K562 (cell line): ENCODE data around the gene CDR2L. TPM values are rescaled to one million over a fixed set of nuclear protein-coding genes. Genes with fewer than 3 reads are reported as not detected.

Source experiments
- ASH1L ChIP-seq: fragments of 450-650 bp; IDR thresholded peaks from 2 replicates; pipeline ENCODE4 v1.6.1; 2018; ENCODE audit warnings: borderline replicate concordance, mild to moderate bottlenecking, low read depth; ENCODE audit not compliant: partially characterized antibody
- ATF1 ChIP-seq, 2 experiments: fragments of 450-650 bp in 1 of 2; IDR thresholded peaks; 2 replicates each; pipeline ENCODE4 v1.6.1; 2016; ENCODE audit warnings: missing compliant biosample characterization in 1 of 2, missing genetic modification characterization in 1 of 2
- CHD4 ChIP-seq: fragments of 200-600 bp; sonication (generic); IDR thresholded peaks from 3 replicates; pipeline ENCODE4 v1.6.1; 2012; ENCODE audit warnings: low read depth, mild to moderate bottlenecking, mixed read lengths, low read length, inconsistent platforms; ENCODE audit not compliant: insufficient read depth, insufficient replicate concordance, poor library complexity, severe bottlenecking
- CREB5 ChIP-seq: fragments of 250-450 bp; sonication (Bioruptor Pico); IDR thresholded peaks from 2 replicates; pipeline ENCODE4 v1.5.0; 2020; ENCODE audit warnings: mild to moderate bottlenecking
- EP300 ChIP-seq: IDR thresholded peaks from 2 replicates; pipeline ENCODE4 v1.6.1; 2012; ENCODE audit warnings: low read length, improper control_type of control experiment
- HDAC3 ChIP-seq: fragments of 450-650 bp; IDR thresholded peaks from 2 replicates; pipeline ENCODE4 v1.6.1; 2018; ENCODE audit warnings: borderline replicate concordance, mild to moderate bottlenecking, moderate library complexity; ENCODE audit not compliant: partially characterized antibody
- LCOR ChIP-seq: sonication (generic); formaldehyde crosslinking; IDR thresholded peaks from 2 replicates; pipeline ENCODE4 v1.8.0; 2022; ENCODE audit warnings: mild to moderate bottlenecking, missing genetic modification reagents
- MBD1 ChIP-seq: fragments of 250-450 bp; sonication (Bioruptor Pico); IDR thresholded peaks from 2 replicates; pipeline ENCODE4 v1.8.0; 2022; ENCODE audit warnings: inconsistent platforms
- NCOR1 ChIP-seq: fragments of 450-650 bp; IDR thresholded peaks from 2 replicates; pipeline ENCODE4 v1.6.1; 2016; ENCODE audit warnings: mild to moderate bottlenecking, moderate library complexity
- NR2C2 ChIP-seq, 2 experiments: fragments of 200-800 bp in 1 of 2; sonication (Bioruptor generic) in 1 of 2; sonication (generic) in 1 of 2; formaldehyde crosslinking in 1 of 2; IDR thresholded peaks; 2 replicates each; pipeline versions ENCODE4 v1.6.1 to v1.8.0; 2016 to 2022; ENCODE audit warnings: mild to moderate bottlenecking in 1 of 2, missing compliant biosample characterization in 1 of 2, missing genetic modification characterization in 1 of 2, missing genetic modification reagents in 1 of 2
- OTX1 ChIP-seq: fragments of 450-650 bp; formaldehyde crosslinking; IDR thresholded peaks from 2 replicates; pipeline ENCODE4 v1.4.0; 2022; ENCODE audit warnings: mild to moderate bottlenecking
- PHB ChIP-seq: fragments of 250-450 bp; sonication (Bioruptor Pico); IDR thresholded peaks from 2 replicates; pipeline ENCODE4 v1.5.0; 2021
- SIN3A ChIP-seq, 2 experiments: fragments of 150-350 bp in 1 of 2; IDR thresholded peaks; 2 replicates each; pipeline ENCODE4 v1.6.1; 2011 to 2016; ENCODE audit warnings: borderline replicate concordance in 2 of 2, low read depth in 2 of 2, low read length in 2 of 2, mild to moderate bottlenecking in 2 of 2, moderate library complexity in 2 of 2; ENCODE audit not compliant: control insufficient read depth in 1 of 2
- TAF7 ChIP-seq: fragments of 450-650 bp; IDR thresholded peaks from 2 replicates; pipeline ENCODE4 v1.6.1; 2016; ENCODE audit warnings: missing genetic modification characterization, missing compliant biosample characterization
- TFE3 ChIP-seq: fragments of 450-650 bp; formaldehyde crosslinking; IDR thresholded peaks from 2 replicates; pipeline ENCODE4 v1.4.0; 2020; ENCODE audit warnings: mild to moderate bottlenecking, mixed read lengths
- TSC22D4 ChIP-seq: fragments of 450-650 bp; IDR thresholded peaks from 2 replicates; pipeline ENCODE4 v1.6.1; 2016; ENCODE audit warnings: missing genetic modification characterization, missing biosample characterization, control low read depth
- U2AF1 ChIP-seq: fragments of 200-400 bp; formaldehyde crosslinking; optimal IDR thresholded peaks from 2 replicates; pipeline ENCODE3; 2017; ENCODE audit warnings: mild to moderate bottlenecking, low read depth, low read length, moderate library complexity
- ZBTB1 ChIP-seq: sonication (generic); formaldehyde crosslinking; IDR thresholded peaks from 2 replicates; pipeline ENCODE4 v1.8.1; 2023; ENCODE audit warnings: missing genetic modification reagents, low read depth, mild to moderate bottlenecking, borderline replicate concordance
- ZNF143 ChIP-seq: sonication (generic); formaldehyde crosslinking; IDR thresholded peaks from 2 replicates; pipeline ENCODE4 v1.9.0; 2022; ENCODE audit warnings: mild to moderate bottlenecking, missing genetic modification reagents
- ZNF324 ChIP-seq: fragments of 250-450 bp; sonication (Bioruptor Pico); IDR thresholded peaks from 2 replicates; pipeline ENCODE4 v1.4.0; 2020; ENCODE audit warnings: mild to moderate bottlenecking
- ZNF511 ChIP-seq: sonication (generic); formaldehyde crosslinking; IDR thresholded peaks from 2 replicates; pipeline ENCODE4 v1.8.0; 2022; ENCODE audit warnings: mild to moderate bottlenecking, missing genetic modification reagents
- ZNF717 ChIP-seq: fragments of 250-450 bp; sonication (Bioruptor Pico); IDR thresholded peaks from 2 replicates; pipeline ENCODE4 v1.5.0; 2021
- ZNF77 ChIP-seq: fragments of 250-450 bp; sonication (Bioruptor Pico); IDR thresholded peaks from 2 replicates; pipeline ENCODE4 v1.5.0; 2020
- polyA plus RNA-seq, 8 experiments: library from polyadenylated mRNA; depleted of rRNA in 4 of 8; stranded (reverse) in 5 of 8; unstranded in 3 of 8; fragments of >200 nt; fragmentation: Nextera tagmentation in 2 of 8; fragmentation: Illumina TruSeq in 1 of 8; extraction: Ambion mirVana in 2 of 8; extraction: Trizol in 1 of 8; gene quantifications; 2 replicates each; pipeline versions ENCODE4 v1.2.1 to v1.2.3, GENCODE V29; 2011 to 2014; ENCODE audit warnings: inconsistent platforms in 1 of 8, missing spikeins in 1 of 8
- total RNA-seq, 7 experiments: library from RNA; depleted of rRNA in 6 of 7; stranded (reverse); fragments of >200 nt in 6 of 7; fragmentation: Illumina TruSeq in 2 of 7; extraction: Trizol in 2 of 7; gene quantifications; 2 replicates each; pipeline versions ENCODE4 v1.2.1 to v1.2.3, GENCODE V29; 2011 to 2021; ENCODE audit warnings: low replicate concordance in 1 of 7

CDR2L gene
- total and polyA plus RNA-seq, 9 of the 15 experiments (the other 6 are each of a cell fraction or from before 2014, with no cell fraction given) = 2.7 to 16.0 (median 7.3) TPM

- no peak for TF ChIP-seq ATF1 (CRISPR knock-in tag; IDR thresholded peaks at IDR 0.05)
- no peak for TF ChIP-seq ATF1 (tag; IDR thresholded peaks at IDR 0.05)
- peak; percentile 60; the same call in 1 of the 2 replicates for TF ChIP-seq EP300
- TF ChIP-seq ASH1L = no peak
- TF ChIP-seq OTX1 = no peak
- no peak for TF ChIP-seq TAF7 (tag)
- no peak for TF ChIP-seq ZNF324 (CRISPR knock-in tag)
- TF ChIP-seq TSC22D4 (tag) = no peak
- TF ChIP-seq CREB5 (CRISPR knock-in tag) = no peak
- peak; percentile 81; the same call in 1 of the 2 replicates for TF ChIP-seq ZNF511
- TF ChIP-seq ZNF717 (CRISPR knock-in tag) = no peak
- no peak for TF ChIP-seq ZNF77 (CRISPR knock-in tag)
- TF ChIP-seq U2AF1 = no peak
- 0 out of 2 replicates have a peak, but pooled peaks have one; percentile 8 for TF ChIP-seq ZBTB1 (CRISPR knock-in tag)
- TF ChIP-seq MBD1 = no peak
- peak; percentile 71 for TF ChIP-seq LCOR
- no peak for TF ChIP-seq TFE3 (CRISPR knock-in tag)
- TF ChIP-seq ZNF143 (CRISPR knock-in tag) = 0 out of 2 replicates have a peak, but pooled peaks have one; percentile 23
- no peak for TF ChIP-seq HDAC3
- no peak for TF ChIP-seq CHD4
- no peak for TF ChIP-seq PHB (CRISPR knock-in tag)
- TF ChIP-seq NCOR1 = no peak
- TF ChIP-seq SIN3A (IDR thresholded peaks at IDR 0.05; ENCODE audit: borderline replicate concordance in 2 of 2, control insufficient read depth in 1 of 2, low read depth in 2 of 2, low read length in 2 of 2) = peak in 1 of 2 experiments; percentile 15; a peak in 1 of 4 replicates
- peak; percentile 58; the same call in 1 of the 2 replicates for TF ChIP-seq NR2C2 (CRISPR knock-in tag; IDR thresholded peaks at IDR 0.05)
- TF ChIP-seq NR2C2 (tag; IDR thresholded peaks at IDR 0.05) = no peak
Measured at GRCh38 chr17:75034236-75034908, 46.9 kb downstream of the CDR2L start (continued).
